ENCODE measurements around the gene AHRR. TPM values are rescaled to one million over a fixed set of nuclear protein-coding genes. Genes with fewer than 3 reads are reported as not detected.
A peak's percentile ranks its signal among the peaks of the same experiment; 100 is the strongest.

The AHRR gene
- total RNA-seq, 1 donor from 2014 or later, result 0.53 TPM

GRCh38 chr5:452978-453710 is 131.6 kb downstream of the AHRR start:
- Histone ChIP-seq H3K36me3 (ENCODE audit: control insufficient read depth, insufficient read depth, low read length) (peaks cover 19% of the 10 kb centered on the region), H3K4me3 (ENCODE audit: low read depth, low read length) (no peak overlapping the region), H3K27me3 (ENCODE audit: control insufficient read depth, insufficient read depth, low read length) (no peaks in the 10 kb centered on the region)
- TF ChIP-seq, protein P1, sequence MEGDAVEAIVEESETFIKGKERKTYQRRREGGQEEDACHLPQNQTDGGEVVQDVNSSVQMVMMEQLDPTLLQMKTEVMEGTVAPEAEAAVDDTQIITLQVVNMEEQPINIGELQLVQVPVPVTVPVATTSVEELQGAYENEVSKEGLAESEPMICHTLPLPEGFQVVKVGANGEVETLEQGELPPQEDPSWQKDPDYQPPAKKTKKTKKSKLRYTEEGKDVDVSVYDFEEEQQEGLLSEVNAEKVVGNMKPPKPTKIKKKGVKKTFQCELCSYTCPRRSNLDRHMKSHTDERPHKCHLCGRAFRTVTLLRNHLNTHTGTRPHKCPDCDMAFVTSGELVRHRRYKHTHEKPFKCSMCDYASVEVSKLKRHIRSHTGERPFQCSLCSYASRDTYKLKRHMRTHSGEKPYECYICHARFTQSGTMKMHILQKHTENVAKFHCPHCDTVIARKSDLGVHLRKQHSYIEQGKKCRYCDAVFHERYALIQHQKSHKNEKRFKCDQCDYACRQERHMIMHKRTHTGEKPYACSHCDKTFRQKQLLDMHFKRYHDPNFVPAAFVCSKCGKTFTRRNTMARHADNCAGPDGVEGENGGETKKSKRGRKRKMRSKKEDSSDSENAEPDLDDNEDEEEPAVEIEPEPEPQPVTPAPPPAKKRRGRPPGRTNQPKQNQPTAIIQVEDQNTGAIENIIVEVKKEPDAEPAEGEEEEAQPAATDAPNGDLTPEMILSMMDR (IDR thresholded peaks at IDR 0.05; ENCODE audit: insufficient read depth, low read length, severe bottlenecking), result no peak
- no peak for DNase-seq (ENCODE audit: low read depth)
- no peak for FAIRE-seq

GRCh38 chr5:453725-454481 is 132.4 kb downstream of the AHRR start:
- H3K36me3 ChIP-seq (ENCODE audit: control insufficient read depth, insufficient read depth, low read length), result peaks cover 13% of the 10 kb centered on the region
- no peaks in the 10 kb centered on the region for H3K27me3 ChIP-seq (ENCODE audit: control insufficient read depth, insufficient read depth, low read length)
- TF ChIP-seq, protein P1 (IDR thresholded peaks at IDR 0.05; ENCODE audit: insufficient read depth, low read length, severe bottlenecking), result no peak
- H3K4me3 ChIP-seq (ENCODE audit: low read depth, low read length), result no peak overlapping the region
- FAIRE-seq (no peak), DNase-seq (ENCODE audit: low read depth) (peak; percentile 78)

- TF ChIP-seq, protein P1 (IDR thresholded peaks at IDR 0.05; ENCODE audit: insufficient read depth, low read length, severe bottlenecking), result no peak
- no peak overlapping the region for H3K4me3 ChIP-seq (ENCODE audit: low read depth, low read length)
- FAIRE-seq (no peak), DNase-seq (ENCODE audit: low read depth) (no peak)
- H3K27me3 ChIP-seq (ENCODE audit: control insufficient read depth, insufficient read depth, low read length), result no peaks in the 10 kb centered on the region
- H3K36me3 ChIP-seq (ENCODE audit: control insufficient read depth, insufficient read depth, low read length), result peaks cover 16% of the 10 kb centered on the region
Observed at GRCh38 chr5:454936-455335, 133.4 kb downstream of the AHRR start.

DNA sequence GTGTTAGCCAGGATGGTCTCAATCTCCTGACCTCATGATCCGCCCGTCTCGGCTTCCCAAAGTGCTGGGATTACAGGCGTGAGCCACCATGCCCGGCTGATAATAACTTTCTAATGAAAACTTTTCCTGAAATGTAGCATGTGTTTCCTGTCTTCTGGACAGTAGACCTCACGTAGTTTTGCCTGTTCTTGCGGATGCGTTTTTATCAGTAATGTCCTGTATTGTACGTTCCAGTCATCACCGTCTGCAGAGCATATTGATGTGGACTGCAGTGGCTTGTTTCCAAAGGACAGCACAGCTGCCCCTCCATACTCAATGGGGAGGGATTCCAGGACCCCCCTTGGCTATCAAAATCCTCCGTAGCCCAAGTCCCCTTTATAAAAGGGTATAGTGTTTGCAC is 134.3 kb downstream of the AHRR start:
- FAIRE-seq, result no peak
- no peak for DNase-seq (ENCODE audit: low read depth)
- Histone ChIP-seq H3K4me3 (ENCODE audit: low read depth, low read length) (no peak overlapping the region), H3K27me3 (ENCODE audit: control insufficient read depth, insufficient read depth, low read length) (no peaks in the 10 kb centered on the region), H3K36me3 (ENCODE audit: control insufficient read depth, insufficient read depth, low read length) (peaks cover 21% of the 10 kb centered on the region)
- TF ChIP-seq, protein P1 (IDR thresholded peaks at IDR 0.05; ENCODE audit: insufficient read depth, low read length, severe bottlenecking), result no peak

DNA sequence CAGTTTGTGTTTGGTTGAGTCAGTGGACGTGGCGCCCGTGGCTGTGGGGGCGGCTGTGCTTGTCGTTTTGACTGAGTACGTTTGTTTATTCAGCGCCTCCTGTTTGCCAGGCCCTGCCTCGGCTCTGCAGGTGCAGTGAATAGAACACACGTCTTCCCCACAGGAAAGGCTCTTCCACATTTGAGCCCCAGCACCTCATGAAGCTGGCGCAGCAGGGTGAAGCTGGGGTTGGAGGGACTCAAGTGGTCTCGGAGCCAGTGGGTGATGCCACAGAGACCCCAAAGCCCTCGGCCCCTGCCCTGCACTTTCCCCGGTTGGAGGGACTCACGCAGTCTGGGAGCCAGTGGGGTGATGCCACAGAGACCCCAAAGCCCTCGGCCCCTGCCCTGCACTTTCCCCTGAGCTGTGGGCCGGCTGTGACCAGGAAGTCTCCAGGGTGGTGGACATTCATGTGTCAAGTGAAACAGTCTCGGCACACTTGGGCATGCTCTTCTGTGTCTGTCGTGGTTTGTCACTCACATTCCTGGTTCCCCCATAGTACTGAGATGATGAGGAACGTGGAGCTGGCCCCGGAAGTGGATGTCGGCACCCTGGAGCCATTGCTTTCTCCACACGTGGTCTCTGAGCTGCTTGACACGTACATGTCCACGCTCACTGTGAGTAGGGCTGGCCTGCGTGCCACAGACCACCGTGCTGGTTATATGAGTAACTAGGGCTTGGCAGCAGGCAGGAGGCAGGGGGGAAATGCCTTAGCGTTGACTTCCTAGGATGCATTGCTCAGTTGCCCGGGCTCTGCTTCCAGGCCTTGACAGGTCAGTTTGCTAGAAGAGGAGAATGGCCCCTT is 135.1 kb downstream of the AHRR start:
- peaks cover 20% of the 10 kb centered on the region for H3K36me3 ChIP-seq (ENCODE audit: control insufficient read depth, insufficient read depth, low read length)
- no peaks in the 10 kb centered on the region for H3K27me3 ChIP-seq (ENCODE audit: control insufficient read depth, insufficient read depth, low read length)
- FAIRE-seq (no peak), DNase-seq (ENCODE audit: low read depth) (no peak)
- H3K4me3 ChIP-seq (ENCODE audit: low read depth, low read length), result no peak overlapping the region
- TF ChIP-seq, protein P1 (IDR thresholded peaks at IDR 0.05; ENCODE audit: insufficient read depth, low read length, severe bottlenecking), result no peak
